NCI-H2029 treated with DMSO at 0.1 percent for 48 hours (cell line): ENCODE measurements around the gene POU4F2.

Source experiments
- DNase-seq: peaks from one replicate; lab custom pipeline; 2025; lab: John Stamatoyannopoulos, UW

POU4F2 gene, protein sequence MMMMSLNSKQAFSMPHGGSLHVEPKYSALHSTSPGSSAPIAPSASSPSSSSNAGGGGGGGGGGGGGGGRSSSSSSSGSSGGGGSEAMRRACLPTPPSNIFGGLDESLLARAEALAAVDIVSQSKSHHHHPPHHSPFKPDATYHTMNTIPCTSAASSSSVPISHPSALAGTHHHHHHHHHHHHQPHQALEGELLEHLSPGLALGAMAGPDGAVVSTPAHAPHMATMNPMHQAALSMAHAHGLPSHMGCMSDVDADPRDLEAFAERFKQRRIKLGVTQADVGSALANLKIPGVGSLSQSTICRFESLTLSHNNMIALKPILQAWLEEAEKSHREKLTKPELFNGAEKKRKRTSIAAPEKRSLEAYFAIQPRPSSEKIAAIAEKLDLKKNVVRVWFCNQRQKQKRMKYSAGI

GRCh38 chr4:146638786-146639505 is at the start of gene POU4F2:
POU4F2 (plus strand) TSS chr4:146638893; CDS start chr4:146639141, 248 bp downstream.
- DNase-seq: no peak

- DNase-seq: no peak
Observed at GRCh38 chr4:146590801-146591200, 47.9 kb upstream of the POU4F2 start.

DNA sequence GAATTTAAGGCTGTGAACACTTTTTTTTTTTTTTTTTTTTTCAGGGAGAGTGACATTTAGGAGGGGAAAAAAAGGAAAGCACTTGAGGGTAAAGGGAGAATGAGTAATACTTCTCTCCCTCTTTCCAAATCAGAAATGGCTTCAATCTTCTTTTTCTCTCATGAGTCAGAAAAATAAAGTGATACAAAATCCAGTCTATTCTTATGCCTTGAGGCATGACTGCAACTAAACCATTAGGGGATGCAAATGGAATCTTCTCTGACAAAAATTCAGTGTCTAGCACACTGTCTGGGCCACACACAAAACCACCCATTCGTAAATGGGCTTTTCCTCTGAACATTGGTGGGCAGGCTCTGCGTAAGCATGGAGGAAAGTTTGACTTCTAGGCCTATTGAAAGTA is 46.7 kb upstream of the POU4F2 start:
- DNase-seq: no peak

DNA sequence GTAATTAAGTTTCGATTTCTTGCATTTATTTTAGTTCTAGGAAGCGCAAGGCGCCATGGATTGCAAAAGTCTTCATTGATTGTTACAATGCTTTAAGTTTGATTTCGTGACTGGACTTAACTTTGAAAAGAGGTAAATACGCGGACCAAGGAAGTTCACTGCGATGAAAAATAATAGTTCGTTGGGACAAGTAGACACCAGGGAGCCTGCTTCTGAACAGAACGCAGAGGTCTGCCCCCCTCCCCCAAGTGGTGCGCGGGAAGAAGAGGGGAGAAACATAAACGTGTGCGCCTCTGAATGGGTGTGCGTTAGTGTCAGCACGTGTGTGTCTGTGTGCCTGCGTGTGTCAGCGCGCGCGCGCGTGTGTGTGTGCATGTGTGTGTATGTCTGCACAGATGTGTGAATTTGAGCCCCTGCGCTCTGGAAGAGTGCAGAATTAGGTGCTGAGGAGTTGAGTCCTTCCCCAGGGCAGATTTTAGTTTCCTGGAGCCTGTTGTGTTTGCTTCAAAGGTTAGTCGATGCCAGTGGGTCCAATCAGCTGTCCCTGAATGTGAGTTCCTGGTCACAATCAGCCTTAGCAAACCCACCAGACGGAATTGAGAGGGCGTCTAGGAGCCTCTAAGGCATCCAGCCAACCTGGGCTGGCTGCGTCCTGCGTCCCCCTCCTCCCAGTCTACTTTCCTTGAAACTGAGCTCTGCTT is 5.8 kb upstream of the POU4F2 start:
- no peak for DNase-seq

GRCh38 chr4:146633471-146633800 is 5.3 kb upstream of the POU4F2 start:
- DNase-seq: no peak

DNA sequence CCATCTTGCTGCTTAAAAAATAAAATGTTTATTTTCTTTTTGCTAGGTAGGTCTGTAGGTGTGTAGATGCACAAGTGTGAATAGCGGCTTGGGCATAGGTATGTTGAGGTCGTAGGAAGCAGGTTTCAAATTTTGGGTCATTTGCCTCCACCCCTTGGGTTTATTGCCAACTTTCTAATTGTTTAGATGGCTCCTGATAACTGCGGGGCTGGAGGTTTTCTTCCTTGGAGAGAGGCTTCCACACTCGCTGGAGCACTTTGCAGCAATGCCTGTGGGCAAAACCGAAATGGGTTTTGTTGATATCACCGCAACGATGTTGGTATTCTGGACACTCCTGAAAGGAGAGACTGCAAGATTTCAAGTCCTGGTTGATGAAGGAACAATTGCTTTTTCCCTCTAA is 3.9 kb upstream of the POU4F2 start:
- DNase-seq: no peak

GRCh38 chr4:146637621-146638332 is 916 bp upstream of the POU4F2 start:
- DNase-seq: no peak

GRCh38 chr4:146638333-146638785 is 334 bp upstream of the POU4F2 start:
- DNase-seq: no peak

- DNase-seq: no peak
Observed at GRCh38 chr4:146639506-146639932, 826 bp downstream of the POU4F2 start.

DNA sequence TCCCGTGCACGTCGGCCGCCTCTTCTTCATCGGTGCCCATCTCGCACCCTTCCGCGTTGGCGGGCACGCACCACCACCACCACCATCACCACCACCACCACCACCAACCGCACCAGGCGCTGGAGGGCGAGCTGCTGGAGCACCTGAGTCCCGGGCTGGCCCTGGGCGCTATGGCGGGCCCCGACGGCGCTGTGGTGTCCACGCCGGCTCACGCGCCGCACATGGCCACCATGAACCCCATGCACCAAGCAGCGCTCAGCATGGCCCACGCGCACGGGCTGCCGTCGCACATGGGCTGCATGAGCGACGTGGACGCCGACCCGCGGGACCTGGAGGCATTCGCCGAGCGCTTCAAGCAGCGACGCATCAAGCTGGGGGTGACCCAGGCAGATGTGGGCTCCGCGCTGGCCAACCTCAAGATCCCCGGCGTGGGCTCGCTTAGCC is 1.4 kb downstream of the POU4F2 start:
- DNase-seq: no peak

GRCh38 chr4:146640465-146641061 is 1.9 kb downstream of the POU4F2 start:
- DNase-seq: no peak

DNA sequence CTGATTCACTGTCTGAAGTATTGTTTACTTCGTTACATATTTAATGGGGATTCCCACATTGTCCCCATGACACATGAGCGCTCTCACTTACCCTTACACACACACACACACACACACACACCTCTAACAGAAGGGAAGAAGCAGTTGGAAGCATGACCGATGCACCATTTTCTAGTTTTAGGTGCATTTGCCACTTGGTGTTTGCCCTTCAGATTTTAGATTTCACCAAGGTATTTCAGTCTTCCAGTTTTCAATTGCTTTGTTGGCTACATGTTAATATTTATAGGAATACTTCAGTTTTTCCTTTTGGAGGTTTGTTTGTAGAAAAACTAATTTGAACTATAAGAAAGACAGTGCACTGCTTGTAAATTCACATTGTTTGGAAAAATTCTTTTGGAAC is 3.1 kb downstream of the POU4F2 start:
- no peak for DNase-seq

DNA sequence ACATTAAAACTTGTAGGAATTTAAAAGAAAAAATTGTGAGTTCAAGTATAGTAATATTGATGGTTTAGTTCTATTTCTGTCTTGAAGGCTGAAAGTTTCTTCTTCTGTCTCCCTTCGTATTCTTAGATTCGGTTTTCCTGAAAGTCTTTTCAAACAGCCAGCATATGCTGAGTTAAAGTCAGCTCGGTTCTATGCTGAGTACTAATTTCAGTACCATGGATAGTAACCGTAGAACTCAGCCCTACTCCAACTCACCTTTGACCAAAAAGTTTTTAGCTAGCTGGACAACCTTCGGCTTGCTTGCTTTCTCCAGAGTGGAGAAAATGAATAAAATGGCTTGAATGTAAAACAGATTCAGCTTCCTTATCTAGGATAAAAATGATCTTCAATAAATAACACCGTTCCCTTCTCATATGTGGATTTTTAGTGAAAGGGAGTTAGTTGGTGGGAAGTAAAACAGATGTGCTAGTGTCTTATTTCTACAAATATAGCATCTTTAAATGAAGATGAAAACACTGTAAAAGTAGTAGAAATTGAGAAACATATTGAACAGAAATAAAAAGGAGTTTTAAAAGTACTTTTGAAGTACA is 5.2 kb downstream of the POU4F2 start:
- no peak for DNase-seq

DNA sequence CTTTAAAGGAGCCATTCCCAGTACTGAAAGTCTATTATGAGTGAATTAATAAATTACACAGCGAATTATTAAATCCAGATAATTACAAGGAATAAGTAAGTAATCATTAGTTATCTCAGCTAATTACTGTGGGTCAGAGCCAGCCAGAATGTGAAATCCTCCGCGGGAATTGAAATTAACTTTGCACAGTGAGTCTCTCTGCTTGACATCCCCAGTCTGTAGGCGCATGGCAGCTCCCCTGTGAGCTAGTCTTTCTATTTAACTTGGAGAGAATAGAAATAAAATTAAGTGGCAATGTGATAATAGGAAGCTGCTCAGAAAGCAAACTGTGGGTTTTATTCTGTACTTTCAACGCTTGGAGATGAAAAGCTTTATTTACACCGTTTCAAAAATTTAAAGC is 7.2 kb downstream of the POU4F2 start:
- DNase-seq: no peak

GRCh38 chr4:146646593-146647325 is 8.1 kb downstream of the POU4F2 start:
- DNase-seq: no peak

DNA sequence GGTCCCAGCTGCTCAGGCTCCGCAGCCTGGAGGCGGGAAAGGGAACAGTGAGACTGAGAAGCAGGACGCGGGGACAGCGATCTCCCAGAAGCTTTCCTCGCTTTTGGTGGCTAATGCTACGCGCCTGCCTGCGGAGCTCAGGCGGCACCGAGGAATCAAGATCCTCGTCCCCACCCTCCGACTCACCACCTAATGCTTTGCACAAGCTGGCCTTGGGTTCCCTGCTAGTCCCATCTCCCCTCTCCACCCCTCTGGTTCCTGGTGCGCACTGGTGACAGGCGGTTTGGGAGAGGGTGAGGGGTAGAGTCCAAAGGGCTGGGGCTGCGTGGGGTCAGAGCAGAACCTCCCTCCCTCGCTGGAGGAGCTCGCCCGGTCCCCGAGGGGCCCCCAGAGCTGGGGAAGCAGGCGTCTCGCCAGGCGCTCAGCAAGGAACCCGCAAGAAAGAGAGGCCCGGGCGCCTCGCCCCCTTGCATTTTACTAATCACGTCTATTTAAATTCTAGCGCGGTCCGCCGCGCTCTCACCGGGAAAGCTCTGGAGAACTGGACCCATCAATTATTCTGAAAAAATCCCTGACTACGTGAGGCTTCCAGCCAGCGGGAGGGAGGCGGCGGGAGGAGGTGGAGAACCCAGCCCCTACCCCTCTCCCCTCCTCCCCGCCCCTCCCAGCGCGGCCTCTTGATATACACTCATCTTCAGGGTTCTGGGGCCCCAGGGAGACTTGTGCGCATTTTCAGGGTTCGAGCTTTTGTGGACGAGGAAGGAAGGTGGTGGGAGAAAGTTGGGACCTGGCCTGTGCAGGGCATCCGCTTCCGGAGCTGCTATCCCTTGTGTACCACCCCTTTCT is 9.1 kb downstream of the POU4F2 start:
- DNase-seq: no peak

- no peak for DNase-seq
Observed at GRCh38 chr4:146648461-146648783, 9.7 kb downstream of the POU4F2 start.

DNA sequence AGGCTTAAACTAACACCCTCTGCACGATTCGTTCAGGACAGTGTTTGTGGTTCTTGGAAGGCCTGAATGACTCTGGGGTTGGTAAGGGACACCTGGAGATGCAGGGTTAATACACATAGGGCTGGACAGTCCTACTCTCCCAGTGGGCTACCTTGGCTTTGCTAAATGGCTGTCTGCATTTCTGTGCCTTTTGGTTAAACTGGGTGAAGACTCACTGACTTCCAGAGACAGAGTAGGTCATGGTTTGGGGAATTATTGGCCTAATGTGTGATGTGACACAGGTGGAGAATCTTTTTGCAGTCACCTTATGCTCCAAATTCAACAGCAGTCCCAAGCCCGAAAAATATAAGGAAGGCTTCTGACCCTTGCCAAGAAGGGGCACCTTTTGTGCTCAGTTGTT is 10.5 kb downstream of the POU4F2 start:
- DNase-seq: no peak

- DNase-seq: no peak
Observed at GRCh38 chr4:146650034-146650433, 11.3 kb downstream of the POU4F2 start.
